Chondrocyte (in vitro differentiated cells): ENCODE data around the gene ABTB2. TPM values are rescaled to one million over a fixed set of nuclear protein-coding genes. Genes with fewer than 3 reads are reported as not detected.

Experiments used
- DNase-seq: peaks from one replicate; pipeline ENCODE4 v3.0.0; 2021; ENCODE audit warnings: mixed read lengths, low spot score
- H3K27ac Mint-ChIP-seq: one replicate; pipeline ENCODE4 v1.8.0; 2021; ENCODE audit warnings: mild to moderate bottlenecking, moderate library complexity, mixed read lengths; ENCODE audit not compliant: unreplicated experiment
- H3K27me3 Mint-ChIP-seq: 2 replicates; pipeline ENCODE4 v1.8.0; 2021; ENCODE audit warnings: low read depth, mixed read lengths
- H3K36me3 Mint-ChIP-seq: 2 replicates; pipeline ENCODE4 v1.8.0; 2021; ENCODE audit warnings: low read depth, mixed read lengths
- H3K4me1 Mint-ChIP-seq: 2 replicates; pipeline ENCODE4 v1.8.0; 2021; ENCODE audit warnings: low read depth, mild to moderate bottlenecking, mixed read lengths
- H3K4me3 Mint-ChIP-seq: one replicate; pipeline ENCODE4 v1.8.0; 2021; ENCODE audit warnings: mild to moderate bottlenecking, moderate library complexity, mixed read lengths; ENCODE audit not compliant: unreplicated experiment
- H3K9me3 Mint-ChIP-seq: 2 replicates; pipeline ENCODE4 v1.8.0; 2021; ENCODE audit warnings: low read depth, mixed read lengths
- total RNA-seq: library from RNA; stranded (reverse); gene quantifications from 3 replicates; pipeline ENCODE4 v1.2.1, GENCODE V29; 2021
- TF ChIP-seq, protein P1 (sequence below): fragments of 200-600 bp; sonication (generic); IDR thresholded peaks from 2 replicates; pipeline ENCODE4 v1.5.0; 2021; ENCODE audit warnings: antibody characterized with exemption, mild to moderate bottlenecking, moderate library complexity

The ABTB2 gene
- total RNA-seq, 1 donor from 2014 or later = 3.1 TPM

DNA sequence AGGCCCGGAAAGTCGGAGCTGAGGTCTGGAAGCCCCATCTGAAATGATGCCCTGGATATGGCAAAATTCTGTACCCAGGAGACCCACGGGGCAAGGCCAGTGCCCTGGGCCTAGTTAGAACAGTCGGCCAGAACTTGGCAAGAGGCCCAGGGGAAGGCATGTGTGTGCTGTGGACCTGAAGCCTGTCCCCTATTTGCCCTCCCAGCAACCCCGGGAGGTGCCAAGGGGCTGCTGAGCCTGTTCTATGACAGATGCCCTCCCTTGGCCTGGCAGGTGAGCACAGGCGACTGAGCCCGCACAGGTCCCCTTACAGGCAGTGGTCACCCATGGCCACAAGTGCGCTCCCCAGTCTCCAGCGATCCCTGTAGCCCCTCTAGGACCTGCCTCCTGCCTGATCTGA lies 200.6 kb downstream of the ABTB2 start:
- no peak overlapping the region for H3K4me3 Mint-ChIP-seq
- TF ChIP-seq, protein P1, sequence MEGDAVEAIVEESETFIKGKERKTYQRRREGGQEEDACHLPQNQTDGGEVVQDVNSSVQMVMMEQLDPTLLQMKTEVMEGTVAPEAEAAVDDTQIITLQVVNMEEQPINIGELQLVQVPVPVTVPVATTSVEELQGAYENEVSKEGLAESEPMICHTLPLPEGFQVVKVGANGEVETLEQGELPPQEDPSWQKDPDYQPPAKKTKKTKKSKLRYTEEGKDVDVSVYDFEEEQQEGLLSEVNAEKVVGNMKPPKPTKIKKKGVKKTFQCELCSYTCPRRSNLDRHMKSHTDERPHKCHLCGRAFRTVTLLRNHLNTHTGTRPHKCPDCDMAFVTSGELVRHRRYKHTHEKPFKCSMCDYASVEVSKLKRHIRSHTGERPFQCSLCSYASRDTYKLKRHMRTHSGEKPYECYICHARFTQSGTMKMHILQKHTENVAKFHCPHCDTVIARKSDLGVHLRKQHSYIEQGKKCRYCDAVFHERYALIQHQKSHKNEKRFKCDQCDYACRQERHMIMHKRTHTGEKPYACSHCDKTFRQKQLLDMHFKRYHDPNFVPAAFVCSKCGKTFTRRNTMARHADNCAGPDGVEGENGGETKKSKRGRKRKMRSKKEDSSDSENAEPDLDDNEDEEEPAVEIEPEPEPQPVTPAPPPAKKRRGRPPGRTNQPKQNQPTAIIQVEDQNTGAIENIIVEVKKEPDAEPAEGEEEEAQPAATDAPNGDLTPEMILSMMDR = no peak
- H3K36me3 Mint-ChIP-seq = peaks cover 6% of the 10 kb centered on the region
- H3K9me3 Mint-ChIP-seq = no peaks in the 10 kb centered on the region
- no peak for DNase-seq
- H3K4me1 Mint-ChIP-seq = peaks cover 5% of the 10 kb centered on the region
- no peak overlapping the region for H3K27ac Mint-ChIP-seq
- H3K27me3 Mint-ChIP-seq = no peaks in the 10 kb centered on the region

DNA sequence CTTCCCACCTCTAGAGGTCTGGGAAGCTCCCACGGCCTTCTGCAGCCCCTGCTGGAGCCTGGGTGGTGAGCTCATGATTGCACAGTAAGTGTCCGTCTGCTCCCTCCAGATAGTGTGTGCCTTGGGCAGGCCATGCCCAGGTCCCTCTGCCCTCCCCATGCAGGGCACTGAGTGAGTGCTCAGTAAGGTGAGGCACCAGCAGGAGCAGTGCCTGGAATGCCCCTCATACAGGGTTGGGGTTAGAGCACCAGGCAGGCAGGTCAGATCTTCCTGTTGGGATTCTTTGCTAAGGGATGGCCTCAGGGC lies 202.1 kb downstream of the ABTB2 start:
- Mint-ChIP-seq H3K4me3 (no peak overlapping the region), H3K27me3 (no peaks in the 10 kb centered on the region), H3K9me3 (no peaks in the 10 kb centered on the region), H3K36me3 (peaks cover 6% of the 10 kb centered on the region), H3K4me1 (peaks cover 5% of the 10 kb centered on the region), H3K27ac (peak overlapping the region; percentile 36)
- DNase-seq = no peak
- TF ChIP-seq, protein P1 = no peak

DNA sequence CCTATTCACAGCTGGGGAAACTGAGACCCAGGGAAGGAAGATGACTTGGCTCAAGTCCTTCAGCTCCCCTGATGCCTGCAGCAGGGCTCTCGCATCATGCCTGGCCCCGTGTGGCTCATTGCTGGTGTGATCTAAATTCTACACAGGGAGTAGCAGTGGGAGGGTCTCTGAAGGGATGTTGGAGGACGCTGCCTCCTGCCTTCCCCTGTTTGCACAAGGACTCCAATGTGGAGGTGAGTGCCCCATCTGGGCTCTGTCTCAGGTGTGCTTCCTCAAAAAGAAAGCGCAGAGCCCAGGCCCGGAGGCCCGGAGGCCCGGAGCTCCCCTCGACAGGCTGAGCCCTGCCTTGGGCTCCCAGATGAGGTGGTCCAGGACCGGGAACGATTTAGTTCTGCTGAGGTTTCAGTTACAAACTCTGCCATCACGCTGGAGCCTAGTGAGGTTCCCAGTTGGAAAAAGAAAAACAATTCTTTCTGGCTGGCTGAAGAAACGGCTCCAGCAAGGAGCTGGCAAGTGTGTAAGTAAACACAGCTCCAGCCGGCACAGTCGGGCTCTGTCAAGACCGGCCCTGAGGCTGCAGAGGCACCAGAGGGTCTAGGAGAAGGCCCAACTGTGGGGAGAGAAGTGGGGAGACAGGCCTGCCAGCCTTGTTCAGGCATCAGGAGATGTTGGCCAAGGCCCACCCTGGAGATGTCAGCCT lies 202.6 kb downstream of the ABTB2 start:
- Mint-ChIP-seq H3K4me1 (peaks cover 5% of the 10 kb centered on the region), H3K36me3 (peaks cover 6% of the 10 kb centered on the region), H3K9me3 (no peaks in the 10 kb centered on the region), H3K4me3 (no peak overlapping the region), H3K27ac (peak overlapping the region; percentile 36), H3K27me3 (no peaks in the 10 kb centered on the region)
- TF ChIP-seq, protein P1 = no peak
- DNase-seq = no peak

DNA sequence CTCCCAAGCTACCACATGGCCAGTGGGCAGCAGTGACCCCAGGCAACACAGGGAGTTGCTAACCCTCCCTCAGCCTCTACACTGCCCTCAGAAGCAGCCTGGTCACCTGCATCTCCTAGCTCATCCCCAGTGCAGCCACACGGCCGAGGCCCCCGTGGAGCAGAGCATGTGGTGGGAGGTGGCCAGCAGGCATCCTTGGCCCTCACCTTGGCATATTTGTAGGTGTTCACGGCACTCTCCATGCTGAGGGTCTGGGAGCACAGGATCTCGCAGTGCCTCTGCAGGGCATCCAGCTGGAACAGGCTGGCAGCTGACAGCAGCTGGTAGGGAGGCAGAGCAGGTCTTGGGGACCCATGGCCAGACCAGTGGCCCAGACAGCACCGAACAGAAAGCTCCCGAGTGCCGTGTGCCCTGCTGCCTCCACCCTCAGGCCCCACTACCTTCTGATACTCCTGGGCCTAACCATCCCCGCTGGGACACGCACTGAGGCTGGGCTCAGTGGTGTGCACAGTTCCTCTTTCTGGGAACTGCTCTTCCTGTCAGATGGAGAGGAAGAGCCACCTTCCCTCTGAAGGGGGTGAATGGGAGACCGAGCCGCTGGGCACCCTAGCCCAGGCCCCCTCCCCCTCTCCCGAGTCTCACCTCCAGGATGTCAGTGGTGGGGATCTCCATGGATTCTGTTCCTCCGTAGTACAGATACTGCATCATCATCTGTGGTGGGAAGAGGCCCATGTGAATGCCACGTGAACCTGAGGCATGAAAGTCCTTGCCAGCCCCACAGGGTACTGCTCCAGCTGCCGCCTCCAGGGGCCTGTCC lies 203.5 kb downstream of the ABTB2 start:
- TF ChIP-seq, protein P1 = no peak
- Mint-ChIP-seq H3K27ac (peak overlapping the region; percentile 41), H3K4me1 (peaks cover 5% of the 10 kb centered on the region), H3K27me3 (no peaks in the 10 kb centered on the region), H3K9me3 (no peaks in the 10 kb centered on the region), H3K36me3 (peaks cover 6% of the 10 kb centered on the region), H3K4me3 (no peak overlapping the region)
- no peak for DNase-seq

DNA sequence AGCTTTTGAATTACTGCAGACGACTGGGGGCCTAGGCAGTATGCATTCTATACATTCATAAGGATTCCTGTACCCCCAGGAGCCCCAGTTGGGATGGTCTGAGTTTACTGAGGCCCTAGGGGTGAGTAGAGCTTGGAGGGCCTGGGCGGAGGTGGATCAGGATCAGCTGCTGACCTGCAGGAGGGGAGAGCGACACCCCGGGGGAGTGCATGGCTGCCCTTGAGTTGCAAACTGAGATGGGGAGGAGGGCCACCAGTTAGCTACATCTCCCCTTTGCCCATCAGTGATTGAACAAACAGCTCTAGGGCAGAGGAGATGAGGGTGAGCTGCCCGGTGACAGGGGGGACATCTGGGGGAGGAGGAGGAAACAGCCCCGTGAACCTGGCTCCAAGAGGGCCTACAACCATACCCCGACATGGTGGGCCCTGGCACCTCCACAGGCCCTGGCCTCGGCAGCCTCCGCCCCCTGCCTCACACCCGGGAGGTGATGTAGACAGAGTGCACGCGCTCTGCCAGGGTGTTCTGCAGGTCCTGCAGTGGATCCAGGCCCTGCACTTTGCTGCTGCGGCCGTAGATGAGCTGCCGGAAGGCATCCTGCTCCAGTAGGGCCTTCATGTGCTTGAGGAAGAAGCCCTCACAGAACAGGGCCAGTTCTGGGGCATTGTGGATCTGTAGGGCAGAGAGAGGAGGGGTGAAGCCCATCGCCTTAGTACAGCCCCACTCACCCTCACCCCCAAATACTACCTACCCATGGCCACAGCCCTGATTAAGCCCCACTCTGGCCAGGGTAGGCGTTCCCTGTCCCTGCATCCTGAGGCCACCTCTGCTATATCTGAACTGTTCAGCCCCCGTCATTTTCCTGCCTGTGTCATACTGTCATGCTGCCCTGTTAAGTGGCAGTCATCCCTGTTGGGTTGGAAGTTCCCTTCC lies 205.6 kb downstream of the ABTB2 start:
- Mint-ChIP-seq H3K27ac (no peak overlapping the region), H3K27me3 (no peaks in the 10 kb centered on the region), H3K36me3 (peaks cover 7% of the 10 kb centered on the region), H3K4me1 (peaks cover 5% of the 10 kb centered on the region), H3K4me3 (no peak overlapping the region), H3K9me3 (no peaks in the 10 kb centered on the region)
- no peak for DNase-seq
- TF ChIP-seq, protein P1 = no peak
